HEK293 (cell line): ENCODE results near the gene CEACAM1.

Experiments used
- HOXA7 ChIP-seq: sonication (generic); formaldehyde crosslinking; IDR thresholded peaks from 2 replicates; pipeline ENCODE4 v1.8.1; 2022; ENCODE audit warnings: missing genetic modification reagents, borderline replicate concordance
- PRDM4 ChIP-seq: fragments of 450-650 bp; formaldehyde crosslinking; IDR thresholded peaks from 2 replicates; pipeline ENCODE4 v1.5.1; 2017; ENCODE audit warnings: missing biosample characterization, missing genetic modification characterization
- ZBTB8A ChIP-seq: fragments of 450-650 bp; formaldehyde crosslinking; IDR thresholded peaks from 2 replicates; pipeline ENCODE4 v1.5.1; 2016; ENCODE audit warnings: missing biosample characterization, missing genetic modification characterization
- ZNF473 ChIP-seq: fragments of 450-650 bp; formaldehyde crosslinking; IDR thresholded peaks from 2 replicates; pipeline ENCODE4 v1.5.1; 2017; ENCODE audit warnings: missing biosample characterization, missing genetic modification characterization

- no peak for TF ChIP-seq ZNF473 (tag by site-specific recombination)
- no peak for TF ChIP-seq PRDM4 (tag by site-specific recombination)
- TF ChIP-seq HOXA7 (CRISPR knock-in tag) = no peak
- no peak for TF ChIP-seq ZBTB8A (tag by site-specific recombination)
Observed at GRCh38 chr19:42461700-42462324, 66.5 kb downstream of the CEACAM1 start.
